HepG2 (cell line): ENCODE measurements around the gene HMGN4. TPM values are rescaled to one million over a fixed set of nuclear protein-coding genes. Genes with fewer than 3 reads are reported as not detected.

Experiments used
- NFIC ChIP-seq: IDR thresholded peaks from 2 replicates; pipeline ENCODE4 v1.6.1; 2012; ENCODE audit warnings: mild to moderate bottlenecking, low read length, inconsistent platforms
- RBM22 ChIP-seq: fragments of 200-400 bp; formaldehyde crosslinking; optimal IDR thresholded peaks from 2 replicates; pipeline ENCODE3; 2017; ENCODE audit warnings: mild to moderate bottlenecking, low read length, moderate library complexity
- RORA ChIP-seq: sonication (generic); formaldehyde crosslinking; IDR thresholded peaks from 2 replicates; pipeline ENCODE4 v1.5.0; 2020; ENCODE audit warnings: mild to moderate bottlenecking, missing genetic modification reagents, moderate library complexity
- SIN3B ChIP-seq: fragments of 150-350 bp; IDR thresholded peaks from 2 replicates; pipeline ENCODE4 v1.6.1; 2014; ENCODE audit warnings: low read length
- SMAD3 ChIP-seq: sonication (generic); formaldehyde crosslinking; IDR thresholded peaks from 2 replicates; pipeline ENCODE4 v1.4.0; 2020; ENCODE audit warnings: missing genetic modification reagents
- SNAPC4 ChIP-seq: sonication (generic); formaldehyde crosslinking; IDR thresholded peaks from 2 replicates; pipeline ENCODE4 v1.4.0; 2020; ENCODE audit warnings: mild to moderate bottlenecking, missing genetic modification reagents
- SOX5 ChIP-seq: IDR thresholded peaks from 2 replicates; pipeline ENCODE4 v1.6.1; 2016; ENCODE audit warnings: borderline replicate concordance
- STAT5B ChIP-seq: sonication (generic); formaldehyde crosslinking; IDR thresholded peaks from 2 replicates; pipeline ENCODE4 v1.4.0; 2020; ENCODE audit warnings: missing genetic modification reagents
- ZBTB26 ChIP-seq: IDR thresholded peaks from 2 replicates; pipeline ENCODE4 v1.6.1; 2016; ENCODE audit warnings: missing compliant biosample characterization, missing genetic modification reagents, borderline replicate concordance
- ZFAT ChIP-seq: sonication (generic); formaldehyde crosslinking; conservative IDR thresholded peaks from 2 replicates; pipeline ENCODE4 v1.8.1; 2023; ENCODE audit warnings: missing genetic modification reagents, inconsistent platforms
- ZFP90 ChIP-seq: sonication (generic); formaldehyde crosslinking; IDR thresholded peaks from 2 replicates; pipeline ENCODE4 v1.8.0; 2022; ENCODE audit warnings: missing genetic modification reagents, mild to moderate bottlenecking, inconsistent platforms, borderline replicate concordance
- ZFX ChIP-seq: sonication (generic); formaldehyde crosslinking; IDR thresholded peaks from 2 replicates; pipeline ENCODE4 v1.4.0; 2020; ENCODE audit warnings: mild to moderate bottlenecking, low read depth, missing genetic modification reagents, moderate library complexity
- ZFYVE20 ChIP-seq: sonication (generic); formaldehyde crosslinking; IDR thresholded peaks from 2 replicates; pipeline ENCODE4 v1.8.0; 2023; ENCODE audit warnings: low read depth, mild to moderate bottlenecking, moderate library complexity, missing genetic modification reagents, borderline replicate concordance
- ZNF383 ChIP-seq: sonication (generic); formaldehyde crosslinking; IDR thresholded peaks from 2 replicates; pipeline ENCODE4 v1.4.0; 2020; ENCODE audit warnings: missing genetic modification reagents, mild to moderate bottlenecking, borderline replicate concordance
- ZNF446 ChIP-seq: sonication (generic); formaldehyde crosslinking; IDR thresholded peaks from 2 replicates; pipeline ENCODE4 v1.5.0; 2020; ENCODE audit warnings: mild to moderate bottlenecking, missing genetic modification reagents
- ZNF513 ChIP-seq: sonication (generic); formaldehyde crosslinking; conservative IDR thresholded peaks from 2 replicates; pipeline ENCODE4 v1.5.0; 2020; ENCODE audit warnings: missing genetic modification reagents
- ZNF644 ChIP-seq: IDR thresholded peaks from 2 replicates; pipeline ENCODE4 v1.6.1; 2016; ENCODE audit warnings: low read depth
- ZSCAN30 ChIP-seq: sonication (generic); formaldehyde crosslinking; IDR thresholded peaks from 2 replicates; pipeline ENCODE4 v1.5.0; 2020; ENCODE audit warnings: mild to moderate bottlenecking, missing genetic modification reagents
- polyA plus RNA-seq, 8 experiments: library from polyadenylated mRNA; depleted of rRNA in 3 of 8; stranded (reverse) in 7 of 8; unstranded in 1 of 8; fragments of >200 nt; fragmentation: Illumina TruSeq in 4 of 8; extraction: Trizol in 4 of 8; gene quantifications; 2 replicates each; pipeline versions ENCODE4 v1.2.1 to v1.2.3, GENCODE V29; 2011 to 2016; ENCODE audit warnings: low read depth in 4 of 8, missing spikeins in 1 of 8, mixed read lengths in 1 of 8; ENCODE audit not compliant: insufficient read depth in 1 of 8
- total RNA-seq, 5 experiments: library from RNA; depleted of rRNA; stranded (reverse); fragments of >200 nt; fragmentation: Illumina TruSeq; extraction: Trizol; gene quantifications; 2 replicates each; pipeline ENCODE4 v1.2.3, GENCODE V29; 2016; ENCODE audit warnings: low read depth in 1 of 5
- TF ChIP-seq, protein P1 (sequence below): sonication (generic); formaldehyde crosslinking; IDR thresholded peaks from 2 replicates; pipeline ENCODE4 v1.4.0; 2020; ENCODE audit warnings: missing genetic modification reagents, borderline replicate concordance

Gene HMGN4
- total and polyA plus RNA-seq, 2 of the 13 experiments (the other 11 are each of a cell fraction or from before 2014, with no cell fraction given), result 39.9 to 52.1 TPM

GRCh38 chr6:26554697-26555504 lies 16.7 kb downstream of the HMGN4 start (continued):
- no peak for TF ChIP-seq STAT5B
- TF ChIP-seq, protein P1, sequence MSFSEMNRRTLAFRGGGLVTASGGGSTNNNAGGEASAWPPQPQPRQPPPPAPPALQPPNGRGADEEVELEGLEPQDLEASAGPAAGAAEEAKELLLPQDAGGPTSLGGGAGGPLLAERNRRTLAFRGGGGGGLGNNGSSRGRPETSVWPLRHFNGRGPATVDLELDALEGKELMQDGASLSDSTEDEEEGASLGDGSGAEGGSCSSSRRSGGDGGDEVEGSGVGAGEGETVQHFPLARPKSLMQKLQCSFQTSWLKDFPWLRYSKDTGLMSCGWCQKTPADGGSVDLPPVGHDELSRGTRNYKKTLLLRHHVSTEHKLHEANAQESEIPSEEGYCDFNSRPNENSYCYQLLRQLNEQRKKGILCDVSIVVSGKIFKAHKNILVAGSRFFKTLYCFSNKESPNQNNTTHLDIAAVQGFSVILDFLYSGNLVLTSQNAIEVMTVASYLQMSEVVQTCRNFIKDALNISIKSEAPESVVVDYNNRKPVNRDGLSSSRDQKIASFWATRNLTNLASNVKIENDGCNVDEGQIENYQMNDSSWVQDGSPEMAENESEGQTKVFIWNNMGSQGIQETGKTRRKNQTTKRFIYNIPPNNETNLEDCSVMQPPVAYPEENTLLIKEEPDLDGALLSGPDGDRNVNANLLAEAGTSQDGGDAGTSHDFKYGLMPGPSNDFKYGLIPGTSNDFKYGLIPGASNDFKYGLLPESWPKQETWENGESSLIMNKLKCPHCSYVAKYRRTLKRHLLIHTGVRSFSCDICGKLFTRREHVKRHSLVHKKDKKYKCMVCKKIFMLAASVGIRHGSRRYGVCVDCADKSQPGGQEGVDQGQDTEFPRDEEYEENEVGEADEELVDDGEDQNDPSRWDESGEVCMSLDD, result no peak
- no peak for TF ChIP-seq ZBTB26
- no peak for TF ChIP-seq ZFYVE20 (CRISPR knock-in tag)
- TF ChIP-seq SOX5 (CRISPR knock-in tag), result no peak
- no peak for TF ChIP-seq RBM22
- no peak for TF ChIP-seq ZSCAN30
- TF ChIP-seq ZNF446 (CRISPR knock-in tag), result no peak
- TF ChIP-seq ZFP90 (CRISPR knock-in tag), result no peak; the same call in 1 of the 2 replicates
- TF ChIP-seq SIN3B, result no peak
- no peak for TF ChIP-seq ZNF513 (CRISPR knock-in tag)
- no peak for TF ChIP-seq ZNF383
- TF ChIP-seq ZFX, result 0 out of 2 replicates have a peak, but pooled peaks have one; percentile 24
- TF ChIP-seq ZFAT (CRISPR knock-in tag), result peak; percentile 81; the same call in 1 of the 2 replicates
- TF ChIP-seq SMAD3, result 0 out of 2 replicates have a peak, but pooled peaks have one; percentile 18
- TF ChIP-seq RORA (CRISPR knock-in tag), result no peak
- no peak for TF ChIP-seq ZNF644 (CRISPR knock-in tag)
- no peak for TF ChIP-seq NFIC
- TF ChIP-seq SNAPC4 (CRISPR knock-in tag), result no peak
